Transverse colon (tissue), 3 donors: ENCODE data around the gene LRRC49.
"Not testable (repeated sequence)": the region's sequence is repeated elsewhere in the genome, so short reads cannot be mapped to it uniquely, and the experiment has no call there.

Experiments
- CTCF ChIP-seq, 5 experiments: fragments of 200-600 bp in 3 of 5; fragments of 450-650 bp in 2 of 5; sonication (generic) in 3 of 5; IDR thresholded peaks; 1 replicate in 2 of 5; 2 replicates in 3 of 5; pipeline ENCODE4 v1.5.1; 2016 to 2017; ENCODE audit warnings: antibody characterized with exemption in 5 of 5, inconsistent platforms in 3 of 5, mild to moderate bottlenecking in 2 of 5, moderate library complexity in 1 of 5
- POLR2A ChIP-seq: fragments of 450-650 bp; IDR thresholded peaks from one replicate; pipeline ENCODE4 v1.6.1; 2016; ENCODE audit warnings: antibody characterized with exemption, mild to moderate bottlenecking, moderate library complexity

GRCh38 chr15:71031232-71031631, 138.6 kb downstream of the LRRC49 start:
- TF ChIP-seq CTCF (IDR thresholded peaks at IDR 0.05); POLR2A: not testable (repeated sequence)
